HFF-Myc (cell line): ENCODE measurements around the gene ZNF41.

Source experiments
- DNase-seq: peaks from one replicate; pipeline ENCODE4 v3.0.0-alpha.2; 2011; ENCODE audit warnings: low read depth; ENCODE audit errors: extremely low read depth
- H3K4me3 ChIP-seq: replicated peaks from 2 replicates; pipeline ENCODE4 v1.5.1; 2011; ENCODE audit warnings: low read depth, mild to moderate bottlenecking, control low read depth, low read length
- TF ChIP-seq, protein P1 (sequence below): IDR thresholded peaks from 2 replicates; pipeline ENCODE4 v1.5.1; 2012; ENCODE audit warnings: mild to moderate bottlenecking, low read depth, low read length, control low read depth; ENCODE audit errors: missing control alignments

The ZNF41 gene

DNA sequence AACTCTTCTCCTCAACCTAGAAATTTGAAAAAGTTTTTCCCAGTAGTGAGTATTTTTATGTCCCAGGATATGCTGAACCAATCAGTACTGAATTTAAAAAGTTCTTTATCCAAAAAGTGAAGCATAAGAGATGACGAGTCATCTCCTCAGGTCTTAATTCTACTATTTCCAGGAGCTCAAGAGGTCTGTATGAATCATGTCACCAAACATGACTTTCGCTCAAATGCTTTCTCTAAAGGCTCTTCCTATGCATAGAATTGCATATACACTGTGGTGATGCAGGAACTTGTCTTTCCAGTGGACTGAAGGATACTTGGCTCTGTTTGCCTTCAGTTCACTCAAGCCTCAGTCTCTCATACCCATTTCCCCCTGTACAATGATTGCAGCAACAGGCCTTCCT is 36.1 kb downstream of the ZNF41 start:
- no peak for DNase-seq
- TF ChIP-seq, protein P1, sequence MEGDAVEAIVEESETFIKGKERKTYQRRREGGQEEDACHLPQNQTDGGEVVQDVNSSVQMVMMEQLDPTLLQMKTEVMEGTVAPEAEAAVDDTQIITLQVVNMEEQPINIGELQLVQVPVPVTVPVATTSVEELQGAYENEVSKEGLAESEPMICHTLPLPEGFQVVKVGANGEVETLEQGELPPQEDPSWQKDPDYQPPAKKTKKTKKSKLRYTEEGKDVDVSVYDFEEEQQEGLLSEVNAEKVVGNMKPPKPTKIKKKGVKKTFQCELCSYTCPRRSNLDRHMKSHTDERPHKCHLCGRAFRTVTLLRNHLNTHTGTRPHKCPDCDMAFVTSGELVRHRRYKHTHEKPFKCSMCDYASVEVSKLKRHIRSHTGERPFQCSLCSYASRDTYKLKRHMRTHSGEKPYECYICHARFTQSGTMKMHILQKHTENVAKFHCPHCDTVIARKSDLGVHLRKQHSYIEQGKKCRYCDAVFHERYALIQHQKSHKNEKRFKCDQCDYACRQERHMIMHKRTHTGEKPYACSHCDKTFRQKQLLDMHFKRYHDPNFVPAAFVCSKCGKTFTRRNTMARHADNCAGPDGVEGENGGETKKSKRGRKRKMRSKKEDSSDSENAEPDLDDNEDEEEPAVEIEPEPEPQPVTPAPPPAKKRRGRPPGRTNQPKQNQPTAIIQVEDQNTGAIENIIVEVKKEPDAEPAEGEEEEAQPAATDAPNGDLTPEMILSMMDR, result no peak

DNA sequence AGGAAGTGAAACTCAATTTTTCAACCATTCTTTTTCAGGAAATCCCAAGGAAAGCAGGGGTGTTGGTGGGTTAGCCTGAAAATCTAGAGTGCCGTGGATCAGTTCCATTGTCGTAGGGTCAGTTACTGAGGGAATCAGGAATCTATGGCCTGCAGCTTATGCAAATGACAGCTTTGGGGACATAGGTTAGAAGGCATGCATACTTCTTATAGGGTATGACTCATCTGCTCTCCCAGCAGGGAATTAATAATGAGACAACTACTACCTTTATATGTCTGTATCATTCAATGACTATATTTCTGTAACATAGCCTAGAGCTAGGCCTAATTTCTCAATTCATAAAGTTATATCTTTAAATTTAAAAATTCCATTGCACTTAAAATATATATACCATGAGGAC is 36.6 kb downstream of the ZNF41 start:
- DNase-seq, result no peak
- no peak overlapping the region for H3K4me3 ChIP-seq
- TF ChIP-seq, protein P1, result no peak

More for the DNA sequence above, 36.1 kb downstream of the ZNF41 start:
- no peak overlapping the region for H3K4me3 ChIP-seq

DNA sequence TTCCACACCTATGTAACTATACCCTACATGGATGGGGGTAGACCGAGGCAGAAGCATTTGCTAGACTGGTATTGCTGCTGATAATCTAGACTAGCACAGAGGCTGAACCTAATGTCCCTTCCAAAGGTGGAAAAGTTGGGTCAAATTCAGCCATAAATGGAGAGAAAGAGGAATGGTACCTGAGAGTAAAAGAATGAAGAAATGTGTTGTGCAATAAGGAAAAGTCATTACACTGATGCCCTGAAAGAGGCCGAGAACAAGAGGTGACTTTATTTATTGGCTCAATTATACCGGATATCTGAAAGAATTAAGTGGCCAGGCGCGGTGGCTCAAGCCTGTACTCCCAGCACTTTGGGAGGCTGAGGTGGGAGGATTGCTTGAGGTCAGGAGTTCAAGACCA is 52.1 kb downstream of the ZNF41 start:
- DNase-seq, result no peak
- H3K4me3 ChIP-seq, result no peak overlapping the region
- TF ChIP-seq, protein P1, result no peak

DNA sequence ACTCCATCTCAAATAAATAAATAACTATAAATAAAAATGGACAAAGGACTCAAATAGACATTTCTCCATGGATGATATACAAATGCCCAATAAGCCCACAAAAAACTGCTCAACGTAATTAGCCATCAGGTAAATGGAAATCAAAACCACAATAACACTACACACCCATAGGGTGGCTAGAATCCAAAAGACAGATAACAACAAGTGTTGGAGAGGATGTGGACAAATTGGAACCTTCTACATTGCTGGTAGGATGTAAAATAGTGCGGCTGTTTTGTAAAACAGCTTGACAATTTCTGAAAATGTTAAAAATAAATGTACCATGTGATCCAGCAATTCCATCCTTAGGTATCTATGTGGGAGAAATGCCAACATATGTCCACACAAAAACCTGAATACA is 60.6 kb downstream of the ZNF41 start:
- no peak for DNase-seq
- H3K4me3 ChIP-seq, result no peak overlapping the region
- TF ChIP-seq, protein P1, result no peak

DNA sequence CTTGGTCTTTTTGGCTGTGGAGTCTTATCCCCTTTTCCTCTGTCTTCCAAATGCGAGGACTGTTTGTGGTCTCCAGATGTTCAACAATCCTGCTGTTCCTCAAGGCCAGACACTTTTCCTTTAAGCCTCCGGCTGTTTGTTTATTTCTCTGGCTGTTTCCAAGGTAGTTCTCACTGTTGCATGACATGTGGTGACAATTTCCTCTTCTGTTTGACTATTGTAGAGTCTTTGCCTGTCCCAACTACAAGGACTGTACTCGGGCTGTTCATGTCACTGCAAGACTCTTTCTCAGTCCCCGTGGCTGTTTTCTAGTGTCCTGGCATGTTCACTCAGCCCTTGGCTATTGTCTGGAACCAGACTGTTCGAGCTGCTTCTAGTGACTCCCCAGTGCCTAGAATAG is 62.1 kb downstream of the ZNF41 start:
- no peak overlapping the region for H3K4me3 ChIP-seq
- TF ChIP-seq, protein P1, result no peak
- no peak for DNase-seq

DNA sequence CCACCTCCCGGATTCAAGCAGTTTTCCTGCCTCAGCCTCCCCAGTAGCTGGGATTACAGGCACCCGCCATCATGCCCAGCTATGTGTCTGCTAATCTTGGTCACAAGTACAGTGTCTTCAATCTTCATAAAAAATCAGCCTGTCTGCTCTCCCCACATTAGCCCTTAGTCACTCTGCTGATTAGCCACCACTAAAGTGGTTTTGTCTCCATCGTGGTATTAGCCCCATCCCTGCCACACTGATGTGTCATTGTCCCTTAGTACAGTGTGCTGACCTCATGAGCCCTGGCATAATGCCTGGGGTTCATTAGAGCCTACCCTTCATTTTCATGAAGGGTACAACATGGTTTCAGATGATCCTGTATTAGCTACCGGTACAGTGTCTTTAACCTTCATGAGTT is 62.8 kb downstream of the ZNF41 start:
- DNase-seq, result no peak
- TF ChIP-seq, protein P1, result no peak
- H3K4me3 ChIP-seq, result no peak overlapping the region

DNA sequence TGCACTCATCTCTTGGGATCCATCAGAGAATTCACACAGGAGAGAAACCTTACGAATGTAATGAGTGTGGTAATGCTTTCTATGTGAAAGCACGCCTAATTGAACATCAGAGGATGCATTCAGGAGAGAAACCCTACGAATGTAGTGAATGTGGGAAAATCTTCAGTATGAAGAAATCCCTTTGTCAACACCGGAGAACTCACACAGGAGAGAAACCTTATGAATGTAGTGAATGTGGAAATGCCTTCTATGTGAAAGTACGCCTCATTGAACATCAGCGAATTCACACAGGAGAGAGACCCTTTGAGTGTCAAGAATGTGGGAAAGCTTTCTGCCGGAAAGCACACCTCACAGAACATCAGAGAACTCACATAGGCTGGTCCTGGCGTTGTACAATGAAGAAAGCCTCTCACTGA is 69.8 kb downstream of the ZNF41 start:
- no peak for DNase-seq
- TF ChIP-seq, protein P1, result no peak
- H3K4me3 ChIP-seq, result no peak overlapping the region
